AG09309 (cell line): ENCODE data around the gene TOX2.

ENCODE experiments used
- DNase-seq: peaks from one replicate; pipeline ENCODE4 v3.0.0-alpha.2; 2010; ENCODE audit warnings: low read depth
- H3K4me3 ChIP-seq: 2 replicates; pipeline ENCODE4 v1.5.1; 2011; ENCODE audit warnings: mild to moderate bottlenecking, low read depth, low read length, moderate library complexity; ENCODE audit not compliant: control insufficient read depth
- TF ChIP-seq, protein P1 (sequence below): IDR thresholded peaks from 2 replicates; pipeline ENCODE4 v1.5.1; 2011; ENCODE audit warnings: mild to moderate bottlenecking, low read depth, low read length, inconsistent platforms; ENCODE audit not compliant: insufficient read depth, control insufficient read depth; ENCODE audit errors: missing control alignments

TOX2 gene

DNA sequence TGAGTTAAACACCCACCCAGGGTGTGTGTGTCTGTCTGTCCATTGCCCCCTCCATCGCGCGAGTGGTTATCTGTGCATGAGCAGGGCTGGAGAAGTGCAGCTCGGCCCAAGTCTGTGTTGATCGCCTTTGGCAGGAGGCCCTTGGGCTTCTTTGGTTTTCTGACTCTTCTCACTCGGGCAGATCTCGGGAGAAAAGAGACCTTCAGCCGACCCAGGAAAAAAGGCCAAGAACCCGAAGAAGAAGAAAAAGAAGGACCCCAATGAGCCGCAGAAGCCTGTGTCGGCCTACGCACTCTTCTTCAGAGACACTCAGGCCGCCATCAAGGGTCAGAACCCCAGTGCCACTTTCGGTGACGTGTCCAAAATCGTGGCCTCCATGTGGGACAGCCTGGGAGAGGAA is 139.5 kb downstream of the TOX2 start:
- TF ChIP-seq, protein P1, sequence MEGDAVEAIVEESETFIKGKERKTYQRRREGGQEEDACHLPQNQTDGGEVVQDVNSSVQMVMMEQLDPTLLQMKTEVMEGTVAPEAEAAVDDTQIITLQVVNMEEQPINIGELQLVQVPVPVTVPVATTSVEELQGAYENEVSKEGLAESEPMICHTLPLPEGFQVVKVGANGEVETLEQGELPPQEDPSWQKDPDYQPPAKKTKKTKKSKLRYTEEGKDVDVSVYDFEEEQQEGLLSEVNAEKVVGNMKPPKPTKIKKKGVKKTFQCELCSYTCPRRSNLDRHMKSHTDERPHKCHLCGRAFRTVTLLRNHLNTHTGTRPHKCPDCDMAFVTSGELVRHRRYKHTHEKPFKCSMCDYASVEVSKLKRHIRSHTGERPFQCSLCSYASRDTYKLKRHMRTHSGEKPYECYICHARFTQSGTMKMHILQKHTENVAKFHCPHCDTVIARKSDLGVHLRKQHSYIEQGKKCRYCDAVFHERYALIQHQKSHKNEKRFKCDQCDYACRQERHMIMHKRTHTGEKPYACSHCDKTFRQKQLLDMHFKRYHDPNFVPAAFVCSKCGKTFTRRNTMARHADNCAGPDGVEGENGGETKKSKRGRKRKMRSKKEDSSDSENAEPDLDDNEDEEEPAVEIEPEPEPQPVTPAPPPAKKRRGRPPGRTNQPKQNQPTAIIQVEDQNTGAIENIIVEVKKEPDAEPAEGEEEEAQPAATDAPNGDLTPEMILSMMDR, result no peak
- DNase-seq, result no peak
- no peak overlapping the region for H3K4me3 ChIP-seq

GRCh38 chr20:44054849-44055248 is 140.2 kb downstream of the TOX2 start:
- no peak for DNase-seq
- TF ChIP-seq, protein P1, result no peak
- no peak overlapping the region for H3K4me3 ChIP-seq

DNA sequence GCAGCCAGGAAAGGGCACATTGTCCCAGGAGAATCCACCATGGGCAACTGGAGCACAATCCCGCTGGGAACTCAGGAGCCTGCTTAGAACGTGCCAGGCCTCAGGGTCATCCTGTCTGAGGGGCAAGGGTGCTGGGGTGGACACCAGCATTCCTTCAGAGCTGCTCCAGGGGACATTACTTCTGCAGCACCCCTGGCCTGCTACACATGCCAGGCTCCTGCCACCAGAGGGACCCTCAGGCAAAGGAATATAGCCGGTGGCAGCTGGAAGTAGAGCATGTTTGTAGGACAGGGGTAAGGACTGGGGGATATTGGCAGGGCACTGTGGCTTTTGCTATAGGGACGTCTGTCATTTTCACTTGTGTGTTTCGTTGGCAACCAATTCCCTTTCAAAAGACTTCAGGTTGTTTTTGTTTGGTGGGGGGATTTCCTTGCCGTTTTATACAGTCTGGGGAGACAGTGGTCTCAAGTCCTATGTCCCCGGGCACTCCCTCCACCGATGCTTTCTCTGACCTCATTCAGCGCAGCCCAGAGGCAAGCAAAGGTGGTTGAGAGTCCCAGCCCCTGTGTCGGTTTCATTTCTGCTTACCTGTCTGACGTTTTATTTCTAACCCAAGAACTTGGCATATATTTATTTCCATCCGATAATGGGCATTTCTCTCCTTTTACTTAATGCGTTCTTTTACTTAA is 141.5 kb downstream of the TOX2 start:
- DNase-seq, result no peak
- no peak overlapping the region for H3K4me3 ChIP-seq
- TF ChIP-seq, protein P1, result peak; percentile 36

GRCh38 chr20:44057698-44058675 is 143.3 kb downstream of the TOX2 start:
- H3K4me3 ChIP-seq, result no peak overlapping the region
- TF ChIP-seq, protein P1, result no peak
- DNase-seq, result peak; percentile 44

DNA sequence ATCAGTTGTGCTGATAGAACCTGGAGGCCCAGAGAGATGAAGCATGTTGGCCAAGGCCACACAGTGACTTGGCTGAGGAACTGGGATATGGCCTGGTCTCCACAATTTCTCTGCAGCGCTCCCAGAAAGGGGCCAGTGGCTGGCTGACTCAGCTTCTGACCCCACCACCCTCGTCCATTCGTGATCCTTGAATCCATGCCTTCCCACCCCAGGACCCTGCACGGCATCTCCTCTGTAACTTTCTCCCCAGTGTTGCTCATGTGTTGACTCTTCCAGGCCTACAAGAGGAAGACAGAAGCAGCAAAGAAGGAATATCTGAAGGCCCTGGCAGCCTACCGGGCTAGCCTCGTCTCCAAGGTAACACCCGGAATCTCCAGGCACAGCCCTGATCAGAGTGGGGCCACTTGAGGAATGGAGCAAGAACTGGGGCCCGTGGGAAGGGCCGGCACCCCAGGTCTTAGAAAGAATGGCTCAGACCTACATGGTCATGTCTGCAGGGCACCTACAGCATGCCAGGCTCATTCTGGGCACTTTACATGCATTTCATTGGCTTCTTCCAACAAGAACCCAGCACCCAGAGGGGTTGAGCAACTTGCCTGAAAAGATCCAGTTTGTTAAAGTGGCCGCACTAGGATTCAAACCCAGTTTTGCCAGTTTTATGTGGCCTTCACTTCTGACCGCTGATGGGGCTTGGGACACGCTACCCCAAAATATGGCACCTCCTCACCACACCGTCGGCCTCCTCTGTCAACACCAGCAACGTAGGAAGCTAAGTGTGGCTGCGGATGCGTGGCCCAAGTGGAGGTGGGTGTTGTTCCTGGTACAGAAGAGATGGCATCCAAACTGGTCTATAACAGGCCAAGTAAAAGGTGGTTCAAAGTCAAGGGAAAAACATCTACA is 150.1 kb downstream of the TOX2 start:
- no peak for DNase-seq
- no peak overlapping the region for H3K4me3 ChIP-seq
- TF ChIP-seq, protein P1, result no peak
